Transverse colon (tissue), 4 donors: ENCODE measurements around the gene GON4L.

Experiments used
- CTCF ChIP-seq, 5 experiments: fragments of 200-600 bp in 3 of 5; fragments of 450-650 bp in 2 of 5; sonication (generic) in 3 of 5; IDR thresholded peaks; 1 replicate in 2 of 5; 2 replicates in 3 of 5; pipeline ENCODE4 v1.5.1; 2016 to 2017; ENCODE audit warnings: antibody characterized with exemption in 5 of 5, inconsistent platforms in 3 of 5, mild to moderate bottlenecking in 2 of 5, moderate library complexity in 1 of 5
- EP300 ChIP-seq: sonication (generic); formaldehyde crosslinking; IDR thresholded peaks from one replicate; pipeline ENCODE4 v1.6.1; 2017; ENCODE audit warnings: antibody characterized with exemption, low read depth
- POLR2A ChIP-seq: fragments of 450-650 bp; IDR thresholded peaks from one replicate; pipeline ENCODE4 v1.6.1; 2016; ENCODE audit warnings: antibody characterized with exemption, mild to moderate bottlenecking, moderate library complexity
- POLR2AphosphoS5 ChIP-seq, 3 donors: sonication (generic); formaldehyde crosslinking; IDR thresholded peaks; one replicate each; pipeline ENCODE4 v1.6.1; 2016; ENCODE audit warnings: antibody characterized with exemption in 3 of 3

- TF ChIP-seq CTCF (IDR thresholded peaks at IDR 0.05) (no peak), POLR2A (no peak), POLR2AphosphoS5 (IDR thresholded peaks at IDR 0.05) (no peak), EP300 (no peak)
Measured at GRCh38 chr1:155777582-155777981, 79.4 kb downstream of the GON4L start.
